22Rv1 (cell line): ENCODE measurements around the gene SIAH3.

Experiments
- CTCF ChIP-seq: fragments of 450-650 bp; IDR thresholded peaks from 2 replicates; pipeline ENCODE4 v1.5.1; 2017; ENCODE audit warnings: mild to moderate bottlenecking
- ZFX ChIP-seq: fragments of 450-650 bp; IDR thresholded peaks from 2 replicates; pipeline ENCODE4 v1.6.1; 2017; ENCODE audit warnings: antibody characterized with exemption, borderline replicate concordance

GRCh38 chr13:45846681-45847080 is 4.9 kb downstream of the SIAH3 start:
- TF ChIP-seq CTCF (no peak), ZFX (no peak)
